ENCODE measurements around the gene ADARB1. TPM values are rescaled to one million over a fixed set of nuclear protein-coding genes. Genes with fewer than 3 reads are reported as not detected.

The ADARB1 gene
- total and polyA plus RNA-seq, 4 donors: 54.7 to 224 (median 90.6) TPM

GRCh38 chr21:45035477-45035848 lies 38.9 kb upstream of the ADARB1 start:
- Histone ChIP-seq H3K27ac (ENCODE audit: low read depth in 1 of 2, low read length in 2 of 2) (no peak overlapping the region), H3K9me3 (ENCODE audit: control insufficient read depth, low read length) (no peaks in the 10 kb centered on the region), H3K36me3 (ENCODE audit: control insufficient read depth in 1 of 2, insufficient read depth in 2 of 2, low read length in 1 of 2) (no peaks in the 10 kb centered on the region), H3K4me1 (ENCODE audit: control insufficient read depth in 1 of 2, insufficient read depth in 2 of 2, low read length in 2 of 2) (peaks cover 0 to 3% of the 10 kb centered on the region in 2 donors), H3K27me3 (ENCODE audit: control insufficient read depth in 1 of 2, insufficient read depth in 2 of 2, low read length in 1 of 2) (no peaks in the 10 kb centered on the region), H3K4me3 (ENCODE audit: low read length in 2 of 2) (no peak overlapping the region)
- DNase-seq (peak; percentile 31 to 55), ATAC-seq (ENCODE audit: low FRiP score) (no peak)
- 92% methylated on average over 8 of the region's 8 CpGs for WGBS, 2 donors
- intact Hi-C loops (cut with DNase I): no loop called here

- Histone ChIP-seq H3K27me3 (ENCODE audit: control insufficient read depth in 1 of 2, insufficient read depth in 2 of 2, low read length in 1 of 2) (no peaks in the 10 kb centered on the region), H3K27ac (ENCODE audit: low read depth in 1 of 2, low read length in 2 of 2) (no peak overlapping the region), H3K4me1 (ENCODE audit: control insufficient read depth in 1 of 2, insufficient read depth in 2 of 2, low read length in 2 of 2) (no peaks in the 10 kb centered on the region), H3K9me3 (ENCODE audit: control insufficient read depth, low read length) (no peaks in the 10 kb centered on the region), H3K36me3 (ENCODE audit: control insufficient read depth in 1 of 2, insufficient read depth in 2 of 2, low read length in 1 of 2) (no peaks in the 10 kb centered on the region), H3K4me3 (ENCODE audit: low read length in 2 of 2) (no peak overlapping the region)
- DNase-seq: no peak
- no peak for ATAC-seq (ENCODE audit: low FRiP score)
- 87 to 88% methylated on average over 1 of the region's 1 CpG for WGBS, 2 donors
- intact Hi-C loops (cut with DNase I): no loop called here
These were observed 37.8 kb upstream of the ADARB1 start for GRCh38 chr21:45036630-45037029.

- intact Hi-C loops (cut with DNase I): no loop called here
- no peaks in the 10 kb centered on the region for H3K36me3 ChIP-seq (ENCODE audit: control insufficient read depth in 1 of 2, insufficient read depth in 2 of 2, low read length in 1 of 2)
- no peak overlapping the region for H3K4me3 ChIP-seq (ENCODE audit: low read length in 2 of 2)
- 87 to 93% methylated on average over 9 of the region's 9 CpGs for WGBS, 2 donors
- no peaks in the 10 kb centered on the region for H3K27me3 ChIP-seq (ENCODE audit: control insufficient read depth in 1 of 2, insufficient read depth in 2 of 2, low read length in 1 of 2)
- H3K9me3 ChIP-seq (ENCODE audit: control insufficient read depth, low read length): no peaks in the 10 kb centered on the region
- H3K27ac ChIP-seq (ENCODE audit: low read depth in 1 of 2, low read length in 2 of 2): no peak overlapping the region
- no peaks in the 10 kb centered on the region for H3K4me1 ChIP-seq (ENCODE audit: control insufficient read depth in 1 of 2, insufficient read depth in 2 of 2, low read length in 2 of 2)
- no peak for DNase-seq
- no peak for ATAC-seq (ENCODE audit: low FRiP score)
These were observed 36.4 kb upstream of the ADARB1 start for GRCh38 chr21:45037986-45038385.

- H3K36me3 ChIP-seq (ENCODE audit: control insufficient read depth in 1 of 2, insufficient read depth in 2 of 2, low read length in 1 of 2): no peaks in the 10 kb centered on the region
- DNase-seq (peak; percentile 41 to 70), ATAC-seq (ENCODE audit: low FRiP score) (no peak)
- no peak overlapping the region for H3K4me3 ChIP-seq (ENCODE audit: low read length in 2 of 2)
- H3K4me1 ChIP-seq (ENCODE audit: control insufficient read depth in 1 of 2, insufficient read depth in 2 of 2, low read length in 2 of 2): no peaks in the 10 kb centered on the region
- H3K9me3 ChIP-seq (ENCODE audit: control insufficient read depth, low read length): no peaks in the 10 kb centered on the region
- WGBS, 2 donors: 37 to 84% methylated on average over 3 of the region's 3 CpGs
- intact Hi-C loops (cut with DNase I): no loop called here
- H3K27ac ChIP-seq (ENCODE audit: low read depth in 1 of 2, low read length in 2 of 2): peak overlapping the region in 1 of 2 donors; percentile 24
- H3K27me3 ChIP-seq (ENCODE audit: control insufficient read depth in 1 of 2, insufficient read depth in 2 of 2, low read length in 1 of 2): no peaks in the 10 kb centered on the region
These were observed 34.8 kb upstream of the ADARB1 start for GRCh38 chr21:45039317-45040156.

GRCh38 chr21:45040157-45040711 lies 34.1 kb upstream of the ADARB1 start:
- H3K36me3 ChIP-seq (ENCODE audit: control insufficient read depth in 1 of 2, insufficient read depth in 2 of 2, low read length in 1 of 2): no peaks in the 10 kb centered on the region
- H3K4me1 ChIP-seq (ENCODE audit: control insufficient read depth in 1 of 2, insufficient read depth in 2 of 2, low read length in 2 of 2): no peaks in the 10 kb centered on the region
- no peak overlapping the region for H3K4me3 ChIP-seq (ENCODE audit: low read length in 2 of 2)
- intact Hi-C loops (cut with DNase I): no loop called here
- no peaks in the 10 kb centered on the region for H3K9me3 ChIP-seq (ENCODE audit: control insufficient read depth, low read length)
- DNase-seq (peak; percentile 48 to 54), ATAC-seq (ENCODE audit: low FRiP score) (no peak)
- WGBS, 2 donors: 96 to 98% methylated on average over 9 of the region's 9 CpGs
- H3K27ac ChIP-seq (ENCODE audit: low read depth in 1 of 2, low read length in 2 of 2): peak overlapping the region in 1 of 2 donors; percentile 22
- H3K27me3 ChIP-seq (ENCODE audit: control insufficient read depth in 1 of 2, insufficient read depth in 2 of 2, low read length in 1 of 2): no peaks in the 10 kb centered on the region

- Histone ChIP-seq H3K27me3 (ENCODE audit: control insufficient read depth in 1 of 2, insufficient read depth in 2 of 2, low read length in 1 of 2) (no peaks in the 10 kb centered on the region), H3K4me3 (ENCODE audit: low read length in 2 of 2) (no peak overlapping the region), H3K27ac (ENCODE audit: low read depth in 1 of 2, low read length in 2 of 2) (peak overlapping the region in 1 of 2 donors; percentile 46), H3K4me1 (ENCODE audit: control insufficient read depth in 1 of 2, insufficient read depth in 2 of 2, low read length in 2 of 2) (no peaks in the 10 kb centered on the region), H3K9me3 (ENCODE audit: control insufficient read depth, low read length) (no peaks in the 10 kb centered on the region), H3K36me3 (ENCODE audit: control insufficient read depth in 1 of 2, insufficient read depth in 2 of 2, low read length in 1 of 2) (no peaks in the 10 kb centered on the region)
- DNase-seq (peak in 1 of 2 donors; percentile 48), ATAC-seq (ENCODE audit: low FRiP score) (peak; percentile 9)
- WGBS, 2 donors: 87 to 91% methylated on average over 15 of the region's 15 CpGs
- intact Hi-C loops (cut with DNase I): no loop called here
These were observed 33.6 kb upstream of the ADARB1 start for GRCh38 chr21:45040739-45041138.

- Histone ChIP-seq H3K36me3 (ENCODE audit: control insufficient read depth in 1 of 2, insufficient read depth in 2 of 2, low read length in 1 of 2) (no peaks in the 10 kb centered on the region), H3K27ac (ENCODE audit: low read depth in 1 of 2, low read length in 2 of 2) (peak overlapping the region in 1 of 2 donors; percentile 30), H3K4me1 (ENCODE audit: control insufficient read depth in 1 of 2, insufficient read depth in 2 of 2, low read length in 2 of 2) (no peaks in the 10 kb centered on the region), H3K9me3 (ENCODE audit: control insufficient read depth, low read length) (no peaks in the 10 kb centered on the region), H3K27me3 (ENCODE audit: control insufficient read depth in 1 of 2, insufficient read depth in 2 of 2, low read length in 1 of 2) (no peaks in the 10 kb centered on the region), H3K4me3 (ENCODE audit: low read length in 2 of 2) (no peak overlapping the region)
- intact Hi-C loops (cut with DNase I): no loop called here
- 40 to 54% methylated on average over 16 of the region's 16 CpGs for WGBS, 2 donors
- ATAC-seq (ENCODE audit: low FRiP score) (peak; percentile 89), DNase-seq (peak; percentile 88)
These were observed 33.0 kb upstream of the ADARB1 start for GRCh38 chr21:45041351-45041805.

- no peaks in the 10 kb centered on the region for H3K9me3 ChIP-seq (ENCODE audit: control insufficient read depth, low read length)
- H3K4me1 ChIP-seq (ENCODE audit: control insufficient read depth in 1 of 2, insufficient read depth in 2 of 2, low read length in 2 of 2): no peaks in the 10 kb centered on the region
- no peak for DNase-seq
- ATAC-seq (ENCODE audit: low FRiP score): no peak
- WGBS, 2 donors: 85 to 90% methylated on average over 7 of the region's 7 CpGs
- intact Hi-C loops (cut with DNase I): no loop called here
- no peaks in the 10 kb centered on the region for H3K36me3 ChIP-seq (ENCODE audit: control insufficient read depth in 1 of 2, insufficient read depth in 2 of 2, low read length in 1 of 2)
- no peaks in the 10 kb centered on the region for H3K27me3 ChIP-seq (ENCODE audit: control insufficient read depth in 1 of 2, insufficient read depth in 2 of 2, low read length in 1 of 2)
- H3K4me3 ChIP-seq (ENCODE audit: low read length in 2 of 2): no peak overlapping the region
- no peak overlapping the region for H3K27ac ChIP-seq (ENCODE audit: low read depth in 1 of 2, low read length in 2 of 2)
These were observed 32.3 kb upstream of the ADARB1 start for GRCh38 chr21:45041984-45042663.
